Measurements from ENCODE around the gene CCDC141.

DNA sequence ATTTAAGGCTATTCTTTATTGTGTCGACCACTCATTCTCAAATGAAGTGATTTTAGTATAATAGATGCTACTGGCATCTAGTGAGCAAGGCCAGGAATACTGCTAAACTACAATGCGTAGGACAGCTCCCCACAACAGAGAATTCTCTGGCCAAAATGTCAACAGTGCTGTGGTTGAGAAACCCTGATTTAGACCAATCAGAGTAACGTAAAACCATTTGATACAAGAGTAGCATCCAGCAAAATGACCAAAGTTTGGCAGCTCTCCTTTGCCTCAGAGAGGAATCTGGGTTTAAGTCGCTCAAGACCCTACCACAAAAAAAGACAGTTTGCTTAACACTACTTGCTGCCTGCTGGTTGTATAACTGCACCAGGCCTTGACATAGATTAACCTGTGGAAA, 205.7 kb downstream of the CCDC141 start:
- TF ChIP-seq, protein P1, sequence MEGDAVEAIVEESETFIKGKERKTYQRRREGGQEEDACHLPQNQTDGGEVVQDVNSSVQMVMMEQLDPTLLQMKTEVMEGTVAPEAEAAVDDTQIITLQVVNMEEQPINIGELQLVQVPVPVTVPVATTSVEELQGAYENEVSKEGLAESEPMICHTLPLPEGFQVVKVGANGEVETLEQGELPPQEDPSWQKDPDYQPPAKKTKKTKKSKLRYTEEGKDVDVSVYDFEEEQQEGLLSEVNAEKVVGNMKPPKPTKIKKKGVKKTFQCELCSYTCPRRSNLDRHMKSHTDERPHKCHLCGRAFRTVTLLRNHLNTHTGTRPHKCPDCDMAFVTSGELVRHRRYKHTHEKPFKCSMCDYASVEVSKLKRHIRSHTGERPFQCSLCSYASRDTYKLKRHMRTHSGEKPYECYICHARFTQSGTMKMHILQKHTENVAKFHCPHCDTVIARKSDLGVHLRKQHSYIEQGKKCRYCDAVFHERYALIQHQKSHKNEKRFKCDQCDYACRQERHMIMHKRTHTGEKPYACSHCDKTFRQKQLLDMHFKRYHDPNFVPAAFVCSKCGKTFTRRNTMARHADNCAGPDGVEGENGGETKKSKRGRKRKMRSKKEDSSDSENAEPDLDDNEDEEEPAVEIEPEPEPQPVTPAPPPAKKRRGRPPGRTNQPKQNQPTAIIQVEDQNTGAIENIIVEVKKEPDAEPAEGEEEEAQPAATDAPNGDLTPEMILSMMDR (IDR thresholded peaks at IDR 0.05; ENCODE audit: borderline replicate concordance, extremely low read depth, low read length, poor library complexity, severe bottlenecking), result no peak
- TF ChIP-seq EZH2 (IDR thresholded peaks at IDR 0.05; ENCODE audit: borderline replicate concordance, low read depth, low read length, severe bottlenecking), result no peak
